Measurements from ENCODE around the gene MGMT. TPM values are rescaled to one million over a fixed set of nuclear protein-coding genes. Genes with fewer than 3 reads are reported as not detected.

MGMT gene
- total RNA-seq, 1 donor from 2014 or later: 19.4 TPM

- no peaks in the 10 kb centered on the region for H3K9me3 ChIP-seq
- intact Hi-C loops (cut with DNase I): no loop called here
Observed at GRCh38 chr10:129615381-129615780, 148.3 kb downstream of the MGMT start.

GRCh38 chr10:129615921-129616525 lies 149.0 kb downstream of the MGMT start:
- Histone ChIP-seq H3K27ac (no peak overlapping the region), H3K36me3 (no peaks in the 10 kb centered on the region), H3K9me3 (no peaks in the 10 kb centered on the region), H3K27me3 (no peaks in the 10 kb centered on the region), H3K4me1 (no peaks in the 10 kb centered on the region), H3K4me3 (no peak overlapping the region)
- no peak for TF ChIP-seq CTCF (IDR thresholded peaks at IDR 0.05)
- DNase-seq: no peak
- intact Hi-C loops (cut with DNase I): no loop called here
- ATAC-seq: no peak

More at GRCh38 chr10:129615381-129615780, 148.3 kb downstream of the MGMT start:
- no peak for DNase-seq
- TF ChIP-seq CTCF (IDR thresholded peaks at IDR 0.05): no peak
- Histone ChIP-seq H3K27me3 (no peaks in the 10 kb centered on the region), H3K4me3 (no peak overlapping the region), H3K27ac (no peak overlapping the region), H3K4me1 (no peaks in the 10 kb centered on the region), H3K36me3 (no peaks in the 10 kb centered on the region)
- no peak for ATAC-seq

- ATAC-seq: no peak
- H3K27ac ChIP-seq: no peak overlapping the region
- no peaks in the 10 kb centered on the region for H3K4me1 ChIP-seq
- H3K27me3 ChIP-seq: no peaks in the 10 kb centered on the region
- intact Hi-C loops (cut with DNase I): no loop called here
- H3K4me3 ChIP-seq: no peak overlapping the region
- TF ChIP-seq CTCF (IDR thresholded peaks at IDR 0.05): no peak
- no peaks in the 10 kb centered on the region for H3K36me3 ChIP-seq
- DNase-seq: no peak
- H3K9me3 ChIP-seq: no peaks in the 10 kb centered on the region
Observed at GRCh38 chr10:129617768-129618167, 150.7 kb downstream of the MGMT start.

- no peaks in the 10 kb centered on the region for H3K4me1 ChIP-seq
- intact Hi-C loops (cut with DNase I): no loop called here
- H3K36me3 ChIP-seq: no peaks in the 10 kb centered on the region
- no peaks in the 10 kb centered on the region for H3K9me3 ChIP-seq
- DNase-seq (no peak), ATAC-seq (no peak)
- H3K27me3 ChIP-seq: no peaks in the 10 kb centered on the region
- no peak overlapping the region for H3K27ac ChIP-seq
- no peak overlapping the region for H3K4me3 ChIP-seq
- no peak for TF ChIP-seq CTCF (IDR thresholded peaks at IDR 0.05)
Observed at GRCh38 chr10:129621062-129621461, 154.0 kb downstream of the MGMT start.

- no peak for ATAC-seq
- Histone ChIP-seq H3K27ac (no peak overlapping the region), H3K9me3 (no peaks in the 10 kb centered on the region), H3K4me3 (no peak overlapping the region), H3K36me3 (no peaks in the 10 kb centered on the region), H3K4me1 (no peaks in the 10 kb centered on the region), H3K27me3 (no peaks in the 10 kb centered on the region)
- intact Hi-C loops (cut with DNase I): no loop called here
- TF ChIP-seq CTCF (IDR thresholded peaks at IDR 0.05): no peak
- no peak for DNase-seq
Observed at GRCh38 chr10:129621693-129622092, 154.7 kb downstream of the MGMT start.

- no peaks in the 10 kb centered on the region for H3K36me3 ChIP-seq
- TF ChIP-seq CTCF (IDR thresholded peaks at IDR 0.05): no peak
- H3K4me3 ChIP-seq: no peak overlapping the region
- H3K9me3 ChIP-seq: no peaks in the 10 kb centered on the region
- H3K4me1 ChIP-seq: no peaks in the 10 kb centered on the region
- ATAC-seq (no peak), DNase-seq (no peak)
- no peaks in the 10 kb centered on the region for H3K27me3 ChIP-seq
- intact Hi-C loops (cut with DNase I): no loop called here
- no peak overlapping the region for H3K27ac ChIP-seq
Observed at GRCh38 chr10:129622291-129622690, 155.2 kb downstream of the MGMT start.
